Neural cell (in vitro differentiated cells): ENCODE data around the gene LPP. TPM values are rescaled to one million over a fixed set of nuclear protein-coding genes. Genes with fewer than 3 reads are reported as not detected.

Experiments used
- H2AFZ ChIP-seq: fragments of 200-600, 300-800 bp; sonication (generic), shearing (Covaris generic); 2 replicates; pipeline ENCODE4 v1.6.0; 2014; ENCODE audit warnings: low read depth, mild to moderate bottlenecking, antibody characterized with exemption, low read length, moderate library complexity
- H3F3A ChIP-seq: fragments of 200-600 bp; shearing (Covaris generic); 2 replicates; pipeline ENCODE4 v1.6.1; 2016; ENCODE audit warnings: mild to moderate bottlenecking, moderate library complexity, mixed read lengths, antibody characterized with exemption, low read length; ENCODE audit not compliant: insufficient read depth, poor library complexity, severe bottlenecking
- H3K27ac ChIP-seq: fragments of 200-600, 300-800 bp; sonication (generic), shearing (Covaris generic); 2 replicates; pipeline ENCODE4 v1.5.1; 2014; ENCODE audit warnings: mild to moderate bottlenecking, low read length, moderate library complexity
- H3K27me3 ChIP-seq: fragments of 300-800, 200-600 bp; sonication (generic), shearing (Covaris generic); 2 replicates; pipeline ENCODE4 v1.6.0; 2014; ENCODE audit warnings: mild to moderate bottlenecking, low read depth, low read length, moderate library complexity; ENCODE audit not compliant: insufficient read depth
- H3K36me3 ChIP-seq: fragments of 300-800, 200-600 bp; sonication (generic), shearing (Covaris generic); 2 replicates; pipeline ENCODE4 v1.5.1; 2014; ENCODE audit warnings: mild to moderate bottlenecking, antibody characterized with exemption, low read length, moderate library complexity; ENCODE audit not compliant: insufficient read depth
- H3K4me2 ChIP-seq: fragments of 300-800, 200-600 bp; sonication (generic), shearing (Covaris generic); 2 replicates; pipeline ENCODE4 v1.6.0; 2014; ENCODE audit warnings: mild to moderate bottlenecking, low read length
- H3K4me3 ChIP-seq: fragments of 300-800, 200-600 bp; sonication (generic), shearing (Covaris generic); 2 replicates; pipeline ENCODE4 v1.5.1; 2014; ENCODE audit warnings: mild to moderate bottlenecking, low read length, moderate library complexity
- H3K79me2 ChIP-seq: fragments of 200-600 bp; shearing (Covaris generic); replicated peaks from 2 replicates; pipeline ENCODE4 v1.6.0; 2014; ENCODE audit warnings: mild to moderate bottlenecking, low read length, moderate library complexity; ENCODE audit not compliant: insufficient read depth
- H3K9ac ChIP-seq: fragments of 300-800, 200-600 bp; sonication (generic), shearing (Covaris generic); 2 replicates; pipeline ENCODE4 v1.6.1; 2016; ENCODE audit warnings: mild to moderate bottlenecking, low read length, mixed read lengths
- H3K9me2 ChIP-seq: fragments of 200-600 bp; shearing (Covaris generic); 2 replicates; pipeline ENCODE4 v1.6.1; 2016; ENCODE audit warnings: mild to moderate bottlenecking, low read length, mixed read lengths; ENCODE audit not compliant: insufficient read depth
- H3K9me3 ChIP-seq: fragments of 200-600, 300-800 bp; sonication (generic), shearing (Covaris generic); 2 replicates; pipeline ENCODE4 v1.6.1; 2016; ENCODE audit warnings: mild to moderate bottlenecking, mixed run types, low read length, moderate library complexity, mixed read lengths
- H4K20me1 ChIP-seq: fragments of 200-600 bp; shearing (Covaris generic); 2 replicates; pipeline ENCODE4 v1.6.1; 2016; ENCODE audit warnings: mild to moderate bottlenecking, mixed run types; ENCODE audit not compliant: insufficient read depth
- EP300 ChIP-seq: fragments of 450-650 bp; conservative IDR thresholded peaks from 2 replicates; pipeline ENCODE4 v1.6.1; 2014; ENCODE audit warnings: antibody characterized with exemption, mild to moderate bottlenecking, moderate library complexity; ENCODE audit not compliant: poor library complexity, severe bottlenecking
- EZH2 ChIP-seq: fragments of 200-600, 300-800 bp; shearing (Covaris generic), sonication (generic); IDR thresholded peaks from 2 replicates; pipeline ENCODE4 v1.6.1; 2014; ENCODE audit warnings: antibody characterized with exemption, low read length, borderline replicate concordance, mild to moderate bottlenecking; ENCODE audit not compliant: insufficient read depth, poor library complexity, severe bottlenecking
- MXI1 ChIP-seq: fragments of 450-650 bp; conservative IDR thresholded peaks from 2 replicates; pipeline ENCODE4 v1.6.1; 2014; ENCODE audit warnings: antibody characterized with exemption, mild to moderate bottlenecking; ENCODE audit not compliant: poor library complexity, severe bottlenecking
- POLR2AphosphoS5 ChIP-seq: IDR thresholded peaks from 2 replicates; pipeline ENCODE4 v1.6.1; 2012
- RAD21 ChIP-seq: fragments of 450-650 bp; conservative IDR thresholded peaks from 2 replicates; pipeline ENCODE4 v1.6.1; 2014; ENCODE audit warnings: antibody characterized with exemption, mild to moderate bottlenecking, moderate library complexity
- SMC3 ChIP-seq: fragments of 450-650 bp; conservative IDR thresholded peaks from 2 replicates; pipeline ENCODE4 v1.6.1; 2014; ENCODE audit warnings: antibody characterized with exemption, mild to moderate bottlenecking, moderate library complexity; ENCODE audit not compliant: poor library complexity
- TAF1 ChIP-seq: IDR thresholded peaks from 2 replicates; pipeline ENCODE4 v1.6.1; 2012; ENCODE audit warnings: low read depth
- polyA plus RNA-seq: library from polyadenylated mRNA; depleted of rRNA; stranded (reverse); fragments of >200 nt; gene quantifications from 2 replicates; pipeline ENCODE4 v1.2.3, GENCODE V29; 2014
- TF ChIP-seq, protein P1 (sequence below): IDR thresholded peaks from 2 replicates; pipeline ENCODE4 v1.6.1; 2012; ENCODE audit warnings: borderline replicate concordance
- TF ChIP-seq, protein P2 (sequence below): fragments of 450-650 bp; IDR thresholded peaks from 2 replicates; pipeline ENCODE4 v1.5.1; 2014; ENCODE audit warnings: antibody characterized with exemption, mild to moderate bottlenecking, moderate library complexity; ENCODE audit not compliant: poor library complexity, severe bottlenecking

Gene LPP
- polyA plus RNA-seq, 1 donor from 2014 or later, result 3.0 TPM

DNA sequence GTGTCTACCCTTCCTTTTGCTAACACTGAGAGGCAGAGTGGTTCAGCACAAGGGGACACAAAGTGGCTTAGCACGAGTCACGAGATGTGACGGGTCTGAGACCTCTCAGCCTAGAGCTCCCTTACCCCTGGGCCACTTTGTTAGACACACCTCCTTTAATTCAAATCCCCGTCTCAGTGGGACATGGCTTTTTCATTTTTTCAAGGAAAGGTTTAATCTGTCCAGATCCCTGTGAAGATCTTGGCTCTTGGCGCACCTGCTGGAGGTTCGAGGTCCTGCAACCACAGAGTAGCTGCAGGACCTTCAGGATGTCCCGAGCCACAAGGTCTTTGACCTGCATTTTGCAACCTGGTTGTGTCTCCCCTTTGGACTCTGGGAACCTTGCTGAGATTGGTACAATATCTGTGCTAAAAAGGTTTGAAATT, 52.0 kb downstream of the LPP start:
- H3K9me2 ChIP-seq, result no peaks in the 10 kb centered on the region
- no peak for TF ChIP-seq EZH2
- TF ChIP-seq TAF1, result no peak
- no peak for TF ChIP-seq SMC3
- TF ChIP-seq MXI1, result no peak
- TF ChIP-seq EP300, result no peak
- TF ChIP-seq, protein P1, sequence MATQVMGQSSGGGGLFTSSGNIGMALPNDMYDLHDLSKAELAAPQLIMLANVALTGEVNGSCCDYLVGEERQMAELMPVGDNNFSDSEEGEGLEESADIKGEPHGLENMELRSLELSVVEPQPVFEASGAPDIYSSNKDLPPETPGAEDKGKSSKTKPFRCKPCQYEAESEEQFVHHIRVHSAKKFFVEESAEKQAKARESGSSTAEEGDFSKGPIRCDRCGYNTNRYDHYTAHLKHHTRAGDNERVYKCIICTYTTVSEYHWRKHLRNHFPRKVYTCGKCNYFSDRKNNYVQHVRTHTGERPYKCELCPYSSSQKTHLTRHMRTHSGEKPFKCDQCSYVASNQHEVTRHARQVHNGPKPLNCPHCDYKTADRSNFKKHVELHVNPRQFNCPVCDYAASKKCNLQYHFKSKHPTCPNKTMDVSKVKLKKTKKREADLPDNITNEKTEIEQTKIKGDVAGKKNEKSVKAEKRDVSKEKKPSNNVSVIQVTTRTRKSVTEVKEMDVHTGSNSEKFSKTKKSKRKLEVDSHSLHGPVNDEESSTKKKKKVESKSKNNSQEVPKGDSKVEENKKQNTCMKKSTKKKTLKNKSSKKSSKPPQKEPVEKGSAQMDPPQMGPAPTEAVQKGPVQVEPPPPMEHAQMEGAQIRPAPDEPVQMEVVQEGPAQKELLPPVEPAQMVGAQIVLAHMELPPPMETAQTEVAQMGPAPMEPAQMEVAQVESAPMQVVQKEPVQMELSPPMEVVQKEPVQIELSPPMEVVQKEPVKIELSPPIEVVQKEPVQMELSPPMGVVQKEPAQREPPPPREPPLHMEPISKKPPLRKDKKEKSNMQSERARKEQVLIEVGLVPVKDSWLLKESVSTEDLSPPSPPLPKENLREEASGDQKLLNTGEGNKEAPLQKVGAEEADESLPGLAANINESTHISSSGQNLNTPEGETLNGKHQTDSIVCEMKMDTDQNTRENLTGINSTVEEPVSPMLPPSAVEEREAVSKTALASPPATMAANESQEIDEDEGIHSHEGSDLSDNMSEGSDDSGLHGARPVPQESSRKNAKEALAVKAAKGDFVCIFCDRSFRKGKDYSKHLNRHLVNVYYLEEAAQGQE, result no peak
- TF ChIP-seq, protein P2, sequence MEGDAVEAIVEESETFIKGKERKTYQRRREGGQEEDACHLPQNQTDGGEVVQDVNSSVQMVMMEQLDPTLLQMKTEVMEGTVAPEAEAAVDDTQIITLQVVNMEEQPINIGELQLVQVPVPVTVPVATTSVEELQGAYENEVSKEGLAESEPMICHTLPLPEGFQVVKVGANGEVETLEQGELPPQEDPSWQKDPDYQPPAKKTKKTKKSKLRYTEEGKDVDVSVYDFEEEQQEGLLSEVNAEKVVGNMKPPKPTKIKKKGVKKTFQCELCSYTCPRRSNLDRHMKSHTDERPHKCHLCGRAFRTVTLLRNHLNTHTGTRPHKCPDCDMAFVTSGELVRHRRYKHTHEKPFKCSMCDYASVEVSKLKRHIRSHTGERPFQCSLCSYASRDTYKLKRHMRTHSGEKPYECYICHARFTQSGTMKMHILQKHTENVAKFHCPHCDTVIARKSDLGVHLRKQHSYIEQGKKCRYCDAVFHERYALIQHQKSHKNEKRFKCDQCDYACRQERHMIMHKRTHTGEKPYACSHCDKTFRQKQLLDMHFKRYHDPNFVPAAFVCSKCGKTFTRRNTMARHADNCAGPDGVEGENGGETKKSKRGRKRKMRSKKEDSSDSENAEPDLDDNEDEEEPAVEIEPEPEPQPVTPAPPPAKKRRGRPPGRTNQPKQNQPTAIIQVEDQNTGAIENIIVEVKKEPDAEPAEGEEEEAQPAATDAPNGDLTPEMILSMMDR, result no peak
- no peak for TF ChIP-seq RAD21
- TF ChIP-seq POLR2AphosphoS5, result no peak
- H3K9ac ChIP-seq, result no peak overlapping the region
- H3K4me2 ChIP-seq, result no peak overlapping the region
- no peaks in the 10 kb centered on the region for H3K36me3 ChIP-seq
- no peak overlapping the region for H2AFZ ChIP-seq
- H3K27ac ChIP-seq, result no peak overlapping the region
- H4K20me1 ChIP-seq, result no peaks in the 10 kb centered on the region
- no peaks in the 10 kb centered on the region for H3K27me3 ChIP-seq
- peaks cover 9% of the 10 kb centered on the region for H3K79me2 ChIP-seq
- no peaks in the 10 kb centered on the region for H3K9me3 ChIP-seq
- H3F3A ChIP-seq, result peaks cover 2% of the 10 kb centered on the region
- H3K4me3 ChIP-seq, result no peak overlapping the region

DNA sequence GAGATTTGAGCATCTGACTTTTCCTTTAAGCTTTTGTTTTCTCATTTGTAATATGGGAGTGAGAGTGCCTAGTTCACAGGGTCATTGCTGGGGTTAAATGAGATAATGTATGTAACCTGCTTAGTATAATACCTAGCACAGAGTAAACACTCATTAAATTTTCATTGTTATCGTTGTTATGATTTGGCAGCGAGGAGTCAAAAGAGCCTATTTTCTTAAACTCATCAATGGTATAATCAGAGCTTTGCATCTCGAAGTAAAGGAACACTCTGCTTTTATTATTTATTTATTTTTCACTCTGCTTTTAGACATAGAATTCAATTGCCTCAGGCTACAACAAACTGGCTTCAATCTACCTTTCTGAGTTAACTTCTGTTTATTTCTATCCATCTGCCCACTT, 52.8 kb downstream of the LPP start:
- no peaks in the 10 kb centered on the region for H3K36me3 ChIP-seq
- H3K27me3 ChIP-seq, result no peaks in the 10 kb centered on the region
- peaks cover 2% of the 10 kb centered on the region for H3F3A ChIP-seq
- H3K9ac ChIP-seq, result no peak overlapping the region
- no peaks in the 10 kb centered on the region for H4K20me1 ChIP-seq
- H3K9me2 ChIP-seq, result no peaks in the 10 kb centered on the region
- no peaks in the 10 kb centered on the region for H3K9me3 ChIP-seq
- no peak overlapping the region for H3K4me2 ChIP-seq
- no peak overlapping the region for H3K27ac ChIP-seq
- H2AFZ ChIP-seq, result no peak overlapping the region
- TF ChIP-seq POLR2AphosphoS5, result no peak
- TF ChIP-seq SMC3, result no peak
- no peak for TF ChIP-seq RAD21
- TF ChIP-seq, protein P1, result no peak
- no peak for TF ChIP-seq TAF1
- TF ChIP-seq EP300, result no peak
- no peak for TF ChIP-seq MXI1
- TF ChIP-seq EZH2, result no peak
- TF ChIP-seq, protein P2, result no peak
- no peak overlapping the region for H3K4me3 ChIP-seq
- peaks cover 9% of the 10 kb centered on the region for H3K79me2 ChIP-seq
